Activated CD8-positive, alpha-beta memory T cell treated with anti-CD3 and anti-CD28 coated beads, Interleukin-2, amount 50 U/mL, for 1 hour (primary cell): Measurements from ENCODE around the gene RERE.

ENCODE experiments used
- DNase-seq: peaks from one replicate; pipeline ENCODE4 v3.0.0-alpha.2; 2020; ENCODE audit errors: extremely low read depth

The RERE gene

GRCh38 chr1:8578132-8578877 lies 239.1 kb downstream of the RERE start:
- no peak for DNase-seq

GRCh38 chr1:8574985-8575384 lies 242.5 kb downstream of the RERE start:
- DNase-seq: no peak

- DNase-seq: no peak
Measured at GRCh38 chr1:8572106-8572505, 245.3 kb downstream of the RERE start.

GRCh38 chr1:8571200-8571984 lies 246.0 kb downstream of the RERE start:
- DNase-seq: no peak

- DNase-seq: no peak
Measured at GRCh38 chr1:8570465-8570864, 247.0 kb downstream of the RERE start.

- no peak for DNase-seq
Measured at GRCh38 chr1:8569242-8569641, 248.2 kb downstream of the RERE start.

- DNase-seq: no peak
Measured at GRCh38 chr1:8568837-8569236, 248.6 kb downstream of the RERE start.

GRCh38 chr1:8567146-8567545 lies 250.3 kb downstream of the RERE start:
- DNase-seq: no peak

GRCh38 chr1:8565802-8566201 lies 251.6 kb downstream of the RERE start:
- no peak for DNase-seq

GRCh38 chr1:8563944-8564537 lies 253.4 kb downstream of the RERE start:
- no peak for DNase-seq

- DNase-seq: no peak
Measured at GRCh38 chr1:8562881-8563865, 254.3 kb downstream of the RERE start.

- DNase-seq: no peak
Measured at GRCh38 chr1:8562222-8562621, 255.2 kb downstream of the RERE start.

GRCh38 chr1:8560611-8561544 lies 256.6 kb downstream of the RERE start:
- peak; percentile 10 for DNase-seq

GRCh38 chr1:8560035-8560434 lies 257.4 kb downstream of the RERE start:
- DNase-seq: no peak

- DNase-seq: no peak
Measured at GRCh38 chr1:8555582-8555981, 261.9 kb downstream of the RERE start.

GRCh38 chr1:8554956-8555534 lies 262.4 kb downstream of the RERE start:
- DNase-seq: no peak

GRCh38 chr1:8552820-8553397 lies 264.5 kb downstream of the RERE start:
- no peak for DNase-seq

GRCh38 chr1:8551613-8552489 lies 265.6 kb downstream of the RERE start:
- DNase-seq: no peak

GRCh38 chr1:8551057-8551456 lies 266.4 kb downstream of the RERE start:
- DNase-seq: no peak
